HG03196 (cell line): ENCODE data around the gene LDLRAD3.

Experiments
- ATAC-seq: cut with Tn5 transposase; IDR thresholded peaks from one replicate; pipeline ENCODE4 v1.9.1; 2021; ENCODE audit not compliant: unreplicated experiment

Gene LDLRAD3

DNA sequence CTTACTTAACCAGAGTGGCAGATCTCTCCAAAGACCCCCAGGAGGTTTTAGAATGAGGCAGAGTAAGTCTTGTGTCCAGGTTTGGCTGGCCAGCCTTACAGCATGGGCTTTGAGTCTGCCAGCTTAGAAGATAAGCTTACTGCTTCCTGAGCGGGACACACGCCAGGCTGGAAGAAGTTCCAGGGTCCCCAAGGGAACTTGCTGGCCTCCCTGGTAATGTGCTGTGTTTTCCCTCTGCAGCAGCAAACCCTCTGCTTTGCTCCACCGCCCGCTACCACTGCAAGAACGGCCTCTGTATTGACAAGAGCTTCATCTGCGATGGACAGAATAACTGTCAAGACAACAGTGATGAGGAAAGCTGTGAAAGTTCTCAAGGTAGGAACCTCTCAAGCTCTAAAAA is 154.2 kb downstream of the LDLRAD3 start:
- no peak for ATAC-seq

DNA sequence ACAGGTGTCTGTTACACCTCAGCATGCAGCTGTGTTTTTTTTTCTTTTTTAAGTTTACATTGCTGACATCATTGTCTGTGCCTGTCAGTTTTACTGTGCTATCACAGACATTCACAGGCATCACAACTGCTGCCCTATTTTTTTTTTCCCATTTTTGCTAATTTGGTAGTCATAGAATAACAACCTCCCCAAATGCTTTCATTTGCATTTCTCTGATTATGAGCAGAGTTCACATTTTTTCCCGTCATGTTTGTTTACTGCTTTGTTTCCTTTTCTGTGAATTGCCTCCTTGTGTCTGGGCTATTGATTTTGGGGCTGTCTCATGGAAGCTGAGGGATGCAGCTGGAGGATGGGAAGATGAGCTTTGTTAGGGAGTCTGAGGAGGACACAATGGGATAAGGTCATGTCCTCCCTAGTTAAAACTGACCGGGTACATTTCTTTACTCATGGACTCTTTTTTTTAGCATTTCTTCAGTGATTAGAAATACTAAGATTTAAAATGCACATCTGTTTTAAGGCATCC is 155.1 kb downstream of the LDLRAD3 start:
- ATAC-seq = no peak

DNA sequence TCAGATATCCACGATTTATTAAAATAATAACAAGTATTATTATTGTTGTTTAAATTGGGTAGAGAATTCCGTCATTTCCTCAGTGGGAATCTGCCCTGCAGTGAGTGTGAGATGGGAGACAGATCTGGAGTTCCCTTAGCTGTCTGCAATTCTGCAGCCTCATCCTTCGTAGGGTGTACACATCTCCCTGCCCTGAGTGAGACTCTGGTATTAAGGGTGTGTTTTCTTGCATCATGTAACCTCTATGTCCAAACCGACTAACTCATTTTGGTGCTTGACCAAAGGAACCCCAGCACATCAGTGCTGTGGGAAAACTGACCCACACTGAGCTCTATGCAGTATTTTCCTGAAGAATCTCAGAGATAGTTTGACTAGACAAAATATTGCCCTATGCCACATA is 157.6 kb downstream of the LDLRAD3 start:
- ATAC-seq = no peak

DNA sequence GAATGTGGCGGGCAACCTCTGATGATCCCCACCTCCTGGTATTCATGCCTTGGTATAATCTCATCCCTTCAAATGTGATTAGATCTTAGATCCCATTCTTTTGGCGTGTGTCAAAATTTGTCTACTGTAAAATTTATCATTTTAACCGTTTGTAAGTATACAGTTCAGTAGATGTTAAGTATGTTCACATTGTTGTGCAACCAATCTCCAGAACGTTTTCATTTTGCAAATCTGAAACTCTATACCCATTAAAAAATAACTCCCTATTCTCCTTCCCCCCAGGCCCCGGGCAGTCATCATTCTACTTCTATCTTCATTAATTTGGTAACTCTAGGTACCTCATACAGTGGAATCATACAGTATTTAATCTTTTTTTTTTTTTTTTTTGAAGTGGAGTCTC is 159.0 kb downstream of the LDLRAD3 start:
- no peak for ATAC-seq

DNA sequence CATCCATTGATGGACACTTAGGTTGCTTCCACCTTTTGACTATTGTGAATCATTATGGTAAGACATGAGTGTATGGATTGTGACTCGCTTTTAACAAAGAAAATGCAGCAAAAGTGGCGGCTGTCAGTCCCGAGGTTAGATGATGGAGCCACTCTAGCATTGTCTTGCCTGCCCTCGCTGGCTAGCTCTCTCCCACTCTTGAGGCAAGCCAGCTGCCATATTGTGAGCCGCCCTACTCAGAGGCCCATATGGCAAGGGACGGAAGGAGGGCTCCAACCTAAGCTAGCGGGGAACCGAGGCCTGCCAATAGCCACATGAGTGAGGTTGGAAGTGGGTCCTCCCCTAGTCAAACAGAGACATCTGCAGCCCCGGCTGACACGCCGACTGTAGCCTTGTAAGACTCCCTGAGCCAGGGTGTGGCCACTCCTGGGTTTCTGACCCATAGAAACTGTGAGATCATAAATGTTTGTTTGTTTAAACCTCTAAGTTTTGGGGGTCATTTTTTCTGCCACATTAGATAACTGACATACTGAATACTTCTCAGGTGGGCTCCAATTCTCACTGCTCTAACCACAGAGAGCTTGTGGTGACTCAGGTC is 160.2 kb downstream of the LDLRAD3 start:
- no peak for ATAC-seq

DNA sequence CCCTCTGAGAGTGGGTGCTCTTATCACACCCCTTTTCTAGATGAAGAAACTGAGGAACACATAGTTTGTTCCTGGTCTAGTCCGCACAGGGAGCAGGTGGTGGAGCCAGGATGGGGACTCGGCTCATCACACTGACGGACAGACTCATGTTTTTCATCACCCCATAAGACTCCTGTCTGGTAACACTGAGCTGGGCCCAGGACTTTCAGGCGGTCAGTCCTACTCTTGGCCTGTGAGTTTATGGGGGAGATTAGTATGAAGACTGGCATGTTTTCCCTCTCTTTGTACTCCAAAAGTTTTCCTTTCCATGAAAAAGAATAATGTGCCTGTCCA is 160.8 kb downstream of the LDLRAD3 start:
- no peak for ATAC-seq

DNA sequence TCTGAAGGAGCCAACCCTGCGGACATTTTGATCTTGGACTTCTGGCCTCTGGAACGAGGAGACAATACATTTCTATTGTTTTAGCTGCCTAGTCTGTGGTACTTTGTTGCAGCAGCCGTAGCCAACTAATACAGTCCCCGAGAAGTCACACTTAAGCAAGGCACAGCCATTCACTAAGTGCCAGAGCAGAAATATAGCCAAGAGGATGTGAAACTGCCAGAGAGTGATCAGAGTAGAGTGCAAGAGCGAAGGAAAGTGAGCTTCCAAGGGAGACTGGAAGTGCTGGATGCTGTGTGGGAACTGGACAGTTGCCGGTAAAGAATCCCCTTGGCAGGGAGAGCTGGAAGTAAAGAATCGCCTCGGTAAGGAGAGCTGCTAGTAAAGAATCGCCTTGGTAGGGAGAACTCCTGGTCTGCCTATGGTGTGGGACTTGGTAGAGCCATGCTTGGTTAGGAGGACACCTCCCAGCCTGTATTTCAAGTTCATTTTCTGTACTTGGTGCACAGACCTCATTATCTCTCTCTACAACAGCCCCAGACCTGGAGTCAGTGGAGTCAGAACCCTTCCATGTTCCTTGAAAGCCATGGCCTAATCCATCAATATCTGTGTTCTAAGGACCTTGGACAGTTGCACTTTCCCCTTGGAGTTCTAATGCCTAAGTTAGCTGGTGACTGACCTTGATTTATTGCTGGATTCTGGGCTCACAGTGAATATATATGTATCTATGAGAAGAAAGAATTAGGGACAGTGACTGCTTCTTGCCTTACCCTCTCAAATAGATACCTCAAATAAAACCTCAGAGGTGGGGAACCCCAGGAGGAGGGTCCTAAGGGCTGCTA is 162.1 kb downstream of the LDLRAD3 start:
- no peak for ATAC-seq

DNA sequence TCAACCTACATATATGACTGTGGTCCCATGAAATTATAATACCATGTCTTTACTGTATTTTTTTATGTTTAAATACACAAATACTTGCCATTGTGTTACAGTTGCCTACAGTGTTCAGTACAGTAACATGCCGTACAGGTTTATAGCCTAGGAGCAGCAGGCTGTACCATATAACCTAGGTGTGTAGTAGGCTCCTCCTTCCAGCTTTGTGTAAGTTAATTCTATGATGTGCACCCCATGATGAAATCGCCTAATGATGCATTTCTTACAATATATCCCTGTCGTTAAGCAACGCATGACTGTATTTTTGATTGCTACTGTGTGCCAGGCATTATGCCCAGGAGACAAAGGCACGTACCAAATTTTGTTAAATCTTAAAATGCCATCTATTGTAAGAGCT is 163.7 kb downstream of the LDLRAD3 start:
- ATAC-seq = no peak

DNA sequence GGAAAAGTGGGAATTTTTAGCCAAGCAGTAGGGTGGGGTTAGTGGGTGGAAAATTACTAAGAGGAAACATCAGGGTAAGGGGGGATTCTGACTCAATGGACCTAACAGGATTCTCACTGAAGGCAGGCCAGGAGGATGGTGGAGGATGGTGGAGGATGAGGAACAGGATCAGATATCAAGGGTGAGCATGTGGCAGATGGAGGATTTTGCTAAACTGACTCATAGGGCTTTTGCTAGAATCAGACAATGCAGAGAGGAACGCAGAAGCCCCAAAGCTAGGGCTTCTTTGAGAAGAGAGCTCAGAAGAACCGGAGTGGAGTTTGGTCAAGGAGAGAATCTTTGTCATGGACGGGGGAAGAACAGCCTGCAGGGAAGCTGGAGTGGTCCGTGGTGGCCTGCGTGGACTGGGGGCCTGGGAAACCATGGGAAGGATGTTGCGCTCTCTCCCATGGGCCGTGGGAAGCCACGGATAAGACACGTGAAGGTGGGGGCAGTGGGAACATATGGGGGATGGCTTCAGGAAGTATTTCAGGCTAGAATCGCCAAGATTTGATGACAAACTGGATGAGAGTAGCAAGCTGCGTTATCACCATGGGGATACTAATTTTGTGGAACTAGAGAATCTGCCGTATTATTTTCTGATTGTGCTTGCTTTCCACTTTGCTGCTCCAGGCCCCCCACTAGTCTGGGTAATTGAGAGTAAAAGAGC is 165.2 kb downstream of the LDLRAD3 start:
- no peak for ATAC-seq

DNA sequence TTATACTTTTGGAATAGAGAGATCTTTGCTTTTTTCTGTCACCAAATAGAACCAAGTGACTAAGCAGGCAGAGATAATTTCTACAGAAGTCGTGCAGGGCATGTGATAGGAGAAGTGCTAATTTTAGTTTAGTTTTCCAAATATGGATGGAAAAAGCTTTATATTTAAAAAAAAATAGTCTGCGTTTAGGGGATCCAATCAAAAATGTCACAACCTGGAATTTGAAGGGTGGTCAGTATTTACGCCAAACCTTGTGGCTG is 165.7 kb downstream of the LDLRAD3 start:
- ATAC-seq = no peak

DNA sequence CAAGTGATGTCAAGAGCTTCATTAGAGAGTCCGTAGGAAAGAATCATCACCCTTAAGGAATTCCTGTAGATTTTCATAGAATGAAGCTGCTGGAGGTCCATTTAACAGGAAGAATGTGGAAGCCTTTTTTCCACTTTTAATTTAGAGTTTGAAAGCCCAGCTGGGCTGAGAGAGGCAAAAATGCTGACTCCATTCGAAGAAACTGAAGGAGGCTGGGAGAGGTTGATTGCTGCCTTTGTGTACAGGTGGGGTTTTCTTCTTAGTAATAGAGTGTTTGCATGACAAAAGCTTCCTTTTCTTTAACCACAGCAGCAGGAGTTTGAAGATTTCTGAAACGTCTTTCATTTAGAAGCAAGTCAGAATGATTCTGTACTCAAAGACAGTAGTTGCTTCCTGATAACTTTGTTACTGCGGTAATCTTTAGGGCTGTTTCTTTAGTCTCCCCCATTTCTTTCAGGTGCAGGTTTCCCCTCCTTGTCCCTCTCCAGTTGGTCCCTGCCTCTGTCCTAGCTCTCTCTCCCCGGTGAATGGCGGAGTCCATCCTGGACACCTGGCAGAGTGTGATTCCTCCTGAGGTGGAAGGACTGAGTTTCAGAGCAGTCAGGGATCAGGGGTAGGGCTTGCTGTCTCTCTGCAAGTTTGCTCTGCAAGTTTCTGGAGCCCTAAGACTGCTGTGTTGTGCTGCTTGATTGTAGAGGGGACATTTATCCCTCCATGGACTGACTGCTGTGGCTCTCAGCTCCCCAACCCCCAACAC is 166.2 kb downstream of the LDLRAD3 start:
- ATAC-seq = no peak

DNA sequence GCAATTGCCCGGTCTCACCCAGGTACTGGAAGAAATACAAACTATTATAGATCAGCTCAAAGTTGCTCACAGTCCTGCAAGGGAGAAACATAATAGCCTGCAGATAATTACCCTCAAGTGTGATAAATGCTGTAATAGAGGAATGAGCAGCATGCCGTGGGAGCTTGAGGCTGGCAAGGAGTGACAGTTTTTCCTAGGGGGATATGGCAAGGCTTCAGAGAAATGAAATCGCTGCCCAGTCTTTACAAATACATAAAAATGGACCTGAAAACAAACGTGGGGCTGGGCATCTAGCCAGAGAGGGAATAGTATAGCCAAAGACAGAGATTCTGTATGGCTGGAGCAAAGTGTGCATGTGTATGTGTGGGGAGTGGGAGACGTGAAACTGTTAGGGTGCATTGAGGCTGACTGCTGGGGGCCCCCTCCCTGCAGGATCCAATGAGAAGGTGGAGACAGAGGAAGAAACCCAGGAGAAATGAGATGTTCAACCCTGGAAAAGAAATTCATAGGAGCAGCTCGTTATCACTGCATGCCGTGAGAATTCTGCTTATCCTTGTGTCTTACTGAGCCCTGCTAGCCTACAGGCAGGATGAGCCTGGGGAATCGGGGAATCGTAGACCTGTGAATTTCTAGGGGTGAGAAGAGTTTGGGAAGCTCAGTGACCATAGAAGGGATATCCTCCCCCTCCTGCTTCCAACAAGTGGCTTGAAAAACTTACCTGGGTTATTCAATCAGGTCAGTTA is 167.0 kb downstream of the LDLRAD3 start:
- no peak for ATAC-seq

DNA sequence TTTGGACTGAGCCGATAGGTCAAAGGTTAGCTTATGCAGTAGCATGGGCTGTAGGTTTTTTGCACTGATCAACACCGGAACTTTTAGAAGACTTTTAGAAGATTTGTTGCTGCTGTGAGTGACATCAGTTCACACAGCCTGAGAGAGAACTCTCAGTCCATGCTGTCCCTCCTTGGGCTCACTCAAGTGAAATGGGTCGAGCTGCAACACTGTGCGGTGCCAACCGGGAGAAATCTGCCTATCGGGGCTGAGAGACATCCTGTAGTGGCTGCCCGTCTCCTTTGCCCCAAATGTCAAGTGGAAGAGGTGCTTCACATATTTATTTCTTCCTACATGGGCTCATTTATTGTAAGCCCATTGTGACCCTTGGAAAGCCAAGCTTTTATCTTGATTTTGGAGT is 170.2 kb downstream of the LDLRAD3 start:
- no peak for ATAC-seq

DNA sequence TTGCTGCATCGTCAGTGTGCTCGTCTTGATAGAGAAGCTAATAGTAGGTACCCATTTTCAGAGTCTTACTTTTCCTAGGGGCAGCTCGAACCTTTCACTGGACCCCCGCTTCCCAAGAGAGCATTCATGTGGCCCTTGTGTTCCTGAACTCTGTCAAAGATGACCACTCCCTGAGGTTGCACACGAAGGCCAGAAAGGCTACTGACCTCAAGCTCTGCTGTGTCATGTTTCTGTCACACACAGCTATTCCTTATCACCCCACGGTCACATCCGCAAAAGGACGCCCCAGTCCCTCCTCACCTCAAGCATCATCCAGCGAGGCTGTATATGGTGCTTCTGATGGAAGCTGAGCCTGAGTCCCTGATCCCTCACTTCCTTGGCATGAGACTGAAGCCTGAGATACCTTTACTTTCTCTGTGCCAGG is 171.5 kb downstream of the LDLRAD3 start:
- ATAC-seq = no peak

DNA sequence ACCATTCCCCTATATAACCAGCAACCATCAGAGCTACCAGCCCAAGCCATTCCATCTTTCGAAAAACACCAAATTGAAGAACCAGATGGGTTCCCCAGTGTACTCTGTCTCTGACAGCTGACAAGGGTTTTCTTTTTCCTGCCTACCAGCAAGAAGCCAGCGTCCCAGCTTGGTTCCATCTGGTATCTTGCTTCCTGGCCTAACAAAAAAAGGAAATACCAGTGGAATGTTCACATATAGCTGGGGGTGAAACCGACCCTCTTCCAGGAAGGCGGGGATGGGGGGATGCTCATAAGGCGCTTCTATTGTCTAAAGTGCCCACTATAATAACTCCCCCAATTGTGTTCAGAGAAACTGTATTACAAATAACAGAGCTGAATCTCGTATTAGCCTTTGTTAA is 172.3 kb downstream of the LDLRAD3 start:
- no peak for ATAC-seq

DNA sequence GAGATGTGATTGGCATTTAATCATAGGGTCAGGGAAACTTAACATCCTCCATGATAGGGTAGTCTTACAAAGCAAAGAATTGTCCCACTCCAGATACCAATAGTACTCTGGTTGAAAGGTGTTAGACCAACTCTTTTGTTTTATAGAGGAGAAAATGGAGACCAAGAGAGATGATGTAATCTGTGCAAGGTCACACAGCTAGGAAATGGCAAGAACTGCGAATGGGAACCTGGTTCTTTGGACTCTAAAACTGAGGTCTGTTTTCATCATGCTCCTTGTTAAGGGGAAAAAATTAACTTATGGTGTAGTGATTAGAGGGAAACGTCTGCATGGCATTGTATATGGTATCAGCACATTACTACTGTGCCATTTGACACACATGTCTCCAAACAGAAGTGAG is 174.2 kb downstream of the LDLRAD3 start:
- no peak for ATAC-seq

DNA sequence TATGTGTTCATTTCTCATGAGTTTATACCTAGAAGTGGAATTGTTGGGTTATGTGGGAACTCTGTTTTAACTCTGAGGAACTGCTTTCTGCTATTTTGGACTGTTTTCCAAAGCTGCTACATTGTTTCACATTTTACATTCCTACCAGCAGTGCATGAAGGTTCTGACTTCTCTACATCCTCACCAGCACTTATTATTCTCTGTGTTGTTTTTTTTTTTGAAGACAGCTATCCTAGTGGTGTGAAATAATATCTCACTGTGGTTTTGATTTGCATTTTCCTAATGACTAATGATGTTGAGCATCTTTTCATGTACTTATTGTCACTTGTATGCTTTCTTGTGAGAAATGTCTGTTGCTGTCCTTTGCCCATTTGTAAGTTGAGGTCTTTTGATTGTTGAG is 175.4 kb downstream of the LDLRAD3 start:
- ATAC-seq = no peak

DNA sequence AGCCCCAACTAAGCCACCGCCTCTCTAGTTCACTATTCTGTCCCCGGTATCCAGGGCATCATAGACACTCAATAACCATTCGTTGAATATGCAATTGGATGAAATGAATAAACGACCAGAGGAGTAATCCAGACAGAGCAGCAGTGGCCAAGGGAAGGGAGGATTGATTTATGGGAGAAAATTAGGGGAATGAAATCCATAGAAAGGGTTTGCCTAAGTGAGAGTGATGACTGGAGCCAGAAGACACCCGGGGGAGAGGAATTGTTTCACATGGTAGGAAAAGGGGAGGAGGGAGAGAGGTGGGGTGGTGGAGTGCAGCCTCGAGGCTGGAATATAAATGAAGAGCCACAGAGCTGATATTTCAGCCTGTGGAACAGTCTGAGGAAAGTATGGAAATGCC is 177.2 kb downstream of the LDLRAD3 start:
- ATAC-seq = no peak

DNA sequence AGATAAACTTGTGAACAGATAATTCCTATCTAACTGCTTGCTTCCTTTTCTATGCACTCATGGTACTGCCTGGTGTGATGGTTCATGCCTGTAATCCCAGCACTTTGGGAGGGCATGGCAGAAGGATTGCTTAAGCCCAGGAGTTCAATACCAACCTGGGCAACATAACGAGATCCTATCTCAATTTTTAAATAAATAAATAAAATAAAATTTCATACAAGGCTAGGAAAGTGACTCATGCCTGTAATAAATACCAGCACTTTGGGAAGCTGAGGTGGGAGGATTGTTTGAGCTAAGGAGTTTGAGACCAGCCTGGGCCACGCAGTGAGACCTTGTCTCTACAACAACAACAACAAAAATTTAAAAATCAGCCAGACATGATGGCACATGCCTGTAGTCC is 178.8 kb downstream of the LDLRAD3 start:
- no peak for ATAC-seq

DNA sequence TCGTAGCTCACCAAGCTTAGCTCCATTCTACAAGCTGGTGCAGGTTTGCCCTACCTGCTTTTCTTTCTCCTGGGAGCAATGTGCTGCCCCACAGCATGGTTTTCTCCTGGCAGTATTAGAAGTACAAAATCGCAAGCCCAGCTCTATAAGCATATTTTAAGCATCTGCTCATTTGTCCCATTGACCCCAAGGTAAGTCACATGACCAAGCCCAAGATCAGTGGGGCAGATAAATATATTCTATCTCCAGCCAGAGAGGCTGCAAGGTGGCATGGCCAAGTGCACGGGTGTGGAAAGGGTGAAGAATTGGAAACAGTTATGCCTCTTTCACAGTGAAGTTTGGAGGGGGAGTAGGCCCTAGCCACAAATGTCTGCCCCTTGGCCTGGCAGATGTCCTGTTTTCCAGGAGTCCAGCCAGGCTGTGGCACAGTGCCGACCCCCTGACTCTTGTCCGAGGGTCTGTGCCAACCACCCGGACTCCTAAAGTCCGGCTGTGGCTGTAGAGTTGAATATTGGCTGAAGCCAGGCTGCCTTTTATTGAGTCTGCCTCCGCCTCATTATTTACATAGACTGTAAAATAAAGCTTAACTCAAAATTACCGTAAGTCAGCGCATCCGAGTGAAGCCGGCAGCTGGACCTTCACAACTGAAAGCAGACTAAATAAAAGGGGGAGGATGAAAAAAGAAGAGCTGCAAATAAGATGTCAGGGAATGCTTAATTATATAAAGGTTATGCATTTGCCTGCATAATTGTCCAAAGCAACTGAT is 179.7 kb downstream of the LDLRAD3 start:
- no peak for ATAC-seq
